IPS-15b (cell line): ENCODE measurements around the gene RBM10.

Experiments used
- H3K27me3 ChIP-seq: one replicate; pipeline ENCODE4 v1.6.1; 2013; ENCODE audit warnings: low read length; ENCODE audit not compliant: control insufficient read depth, insufficient read depth
- H3K36me3 ChIP-seq: one replicate; pipeline ENCODE4 v1.6.1; 2013; ENCODE audit warnings: low read length; ENCODE audit not compliant: control insufficient read depth, insufficient read depth
- H3K4me1 ChIP-seq: one replicate; pipeline ENCODE4 v1.6.1; 2013; ENCODE audit warnings: mild to moderate bottlenecking, low read length; ENCODE audit not compliant: control insufficient read depth, insufficient read depth
- H3K4me3 ChIP-seq: one replicate; pipeline ENCODE4 v1.5.1; 2013; ENCODE audit warnings: low read depth, low read length
- H3K9ac ChIP-seq: one replicate; pipeline ENCODE4 v1.6.1; 2013; ENCODE audit warnings: low read depth, mild to moderate bottlenecking, low read length
- H3K9me3 ChIP-seq: one replicate; pipeline ENCODE4 v1.6.1; 2013; ENCODE audit warnings: mild to moderate bottlenecking, low read length; ENCODE audit not compliant: control insufficient read depth, insufficient read depth

The RBM10 gene

GRCh38 chrX:47171996-47172395 is 27.0 kb downstream of the RBM10 start:
- Histone ChIP-seq H3K27me3 (no peaks in the 10 kb centered on the region), H3K9ac (no peak overlapping the region), H3K9me3 (no peaks in the 10 kb centered on the region), H3K4me1 (no peaks in the 10 kb centered on the region), H3K4me3 (no peak overlapping the region), H3K36me3 (peaks cover 60% of the 10 kb centered on the region)

- Histone ChIP-seq H3K4me3 (no peak overlapping the region), H3K27me3 (no peaks in the 10 kb centered on the region), H3K9me3 (no peaks in the 10 kb centered on the region), H3K4me1 (no peaks in the 10 kb centered on the region), H3K9ac (no peak overlapping the region), H3K36me3 (peaks cover 62% of the 10 kb centered on the region)
Observed at GRCh38 chrX:47172549-47172948, 27.5 kb downstream of the RBM10 start.

DNA sequence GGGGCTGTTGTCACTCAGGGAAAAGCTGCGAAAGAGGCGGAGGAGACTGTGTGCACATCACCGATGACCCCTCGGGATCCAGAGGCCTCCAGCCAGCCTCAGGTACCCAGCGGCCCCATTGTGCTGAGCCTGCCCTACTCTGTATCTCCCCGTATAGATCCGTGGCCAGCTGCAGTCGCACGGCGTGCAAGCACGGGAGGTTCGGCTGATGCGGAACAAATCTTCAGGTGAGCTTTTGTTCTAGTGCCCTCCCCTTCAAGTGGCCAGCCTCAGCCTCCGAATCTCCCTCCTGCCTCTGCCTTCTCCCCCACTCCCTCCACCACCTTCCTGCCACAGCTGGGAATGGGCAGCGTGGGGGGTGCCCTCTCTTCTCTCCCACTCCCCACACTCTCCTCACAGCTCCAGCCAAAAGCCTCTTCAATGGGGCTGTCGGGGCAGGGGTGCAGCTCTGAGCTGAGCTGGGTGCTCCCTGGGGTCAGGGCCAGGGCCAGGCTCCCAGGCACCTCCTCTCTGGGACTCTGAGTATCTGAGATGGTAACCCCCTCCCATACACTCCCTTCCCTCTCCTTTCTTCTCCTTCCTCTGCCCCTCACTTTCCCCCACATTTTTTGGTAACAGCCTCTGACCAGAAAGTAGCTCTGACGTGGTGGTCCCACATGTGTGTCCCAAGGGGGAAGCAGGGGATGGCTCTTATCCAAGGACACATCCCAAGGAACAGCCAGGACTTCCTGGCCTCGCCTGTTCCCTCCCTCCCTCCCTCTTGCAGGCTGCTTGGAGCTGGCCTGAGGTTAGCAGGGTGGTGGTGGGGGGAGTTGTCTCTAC is 28.2 kb downstream of the RBM10 start:
- Histone ChIP-seq H3K27me3 (no peaks in the 10 kb centered on the region), H3K4me3 (no peak overlapping the region), H3K9ac (no peak overlapping the region), H3K36me3 (peaks cover 66% of the 10 kb centered on the region), H3K9me3 (no peaks in the 10 kb centered on the region), H3K4me1 (no peaks in the 10 kb centered on the region)

DNA sequence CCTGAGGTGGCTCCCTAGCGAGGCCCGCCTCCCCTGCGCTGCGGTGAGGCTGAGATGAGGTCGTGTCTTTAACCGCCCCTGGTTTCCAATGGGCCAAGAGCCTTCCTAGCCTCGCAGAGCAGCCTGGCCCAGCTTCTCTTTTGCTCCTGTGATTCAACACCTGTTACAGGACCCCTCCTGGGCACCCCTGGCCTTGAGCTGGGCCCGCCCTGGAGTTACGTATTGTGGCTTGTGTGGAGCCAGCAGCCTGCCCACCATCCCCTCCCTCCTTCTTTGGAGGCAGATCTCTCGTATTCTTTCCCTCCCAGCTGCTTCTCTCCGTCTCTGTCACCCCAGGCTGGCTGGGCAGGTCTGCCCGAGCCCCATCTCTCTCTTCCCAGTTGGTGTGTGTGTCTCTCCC is 29.4 kb downstream of the RBM10 start:
- Histone ChIP-seq H3K36me3 (peaks cover 70% of the 10 kb centered on the region), H3K27me3 (no peaks in the 10 kb centered on the region)

GRCh38 chrX:47174846-47175587 is 30.0 kb downstream of the RBM10 start:
- Histone ChIP-seq H3K9ac (no peak overlapping the region), H3K4me1 (no peaks in the 10 kb centered on the region), H3K4me3 (no peak overlapping the region), H3K36me3 (peaks cover 72% of the 10 kb centered on the region), H3K27me3 (no peaks in the 10 kb centered on the region), H3K9me3 (no peaks in the 10 kb centered on the region)

More for the DNA sequence above, 29.4 kb downstream of the RBM10 start:
- Histone ChIP-seq H3K4me1 (no peaks in the 10 kb centered on the region), H3K9ac (no peak overlapping the region), H3K4me3 (no peak overlapping the region), H3K9me3 (no peaks in the 10 kb centered on the region)

- no peaks in the 10 kb centered on the region for H3K9me3 ChIP-seq
- peaks cover 68% of the 10 kb centered on the region for H3K36me3 ChIP-seq
- H3K9ac ChIP-seq: peak overlapping the region; percentile 24
- H3K4me1 ChIP-seq: no peaks in the 10 kb centered on the region
- no peak overlapping the region for H3K4me3 ChIP-seq
- no peaks in the 10 kb centered on the region for H3K27me3 ChIP-seq
Observed at GRCh38 chrX:47175588-47175980, 30.6 kb downstream of the RBM10 start.

- no peaks in the 10 kb centered on the region for H3K9me3 ChIP-seq
- H3K4me1 ChIP-seq: no peaks in the 10 kb centered on the region
- peak overlapping the region; percentile 24 for H3K9ac ChIP-seq
- peaks cover 63% of the 10 kb centered on the region for H3K36me3 ChIP-seq
- H3K27me3 ChIP-seq: no peaks in the 10 kb centered on the region
- no peak overlapping the region for H3K4me3 ChIP-seq
Observed at GRCh38 chrX:47176101-47176740, 31.2 kb downstream of the RBM10 start.

DNA sequence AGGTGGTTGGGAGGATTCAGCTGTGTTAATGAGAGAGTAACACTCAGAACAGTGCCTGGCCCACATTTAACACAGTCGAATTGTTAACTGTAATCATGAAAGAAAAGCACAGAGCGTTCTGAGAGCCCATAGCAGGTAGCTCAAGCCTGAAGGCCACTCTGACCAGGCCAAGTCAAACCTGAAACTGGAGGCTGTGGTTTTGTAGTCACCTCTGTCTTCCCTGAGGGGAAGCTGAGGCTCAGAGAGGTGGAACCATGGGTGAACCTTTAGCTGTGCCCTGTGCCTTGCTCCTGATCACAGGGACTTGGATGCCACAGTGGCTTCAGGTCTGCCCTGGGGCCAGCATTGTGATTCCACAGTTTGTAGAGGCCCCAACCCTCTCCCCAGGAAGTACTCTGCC is 32.1 kb downstream of the RBM10 start:
- H3K36me3 ChIP-seq: peaks cover 67% of the 10 kb centered on the region
- no peaks in the 10 kb centered on the region for H3K4me1 ChIP-seq
- no peaks in the 10 kb centered on the region for H3K27me3 ChIP-seq
- no peak overlapping the region for H3K4me3 ChIP-seq
- no peak overlapping the region for H3K9ac ChIP-seq
- no peaks in the 10 kb centered on the region for H3K9me3 ChIP-seq

DNA sequence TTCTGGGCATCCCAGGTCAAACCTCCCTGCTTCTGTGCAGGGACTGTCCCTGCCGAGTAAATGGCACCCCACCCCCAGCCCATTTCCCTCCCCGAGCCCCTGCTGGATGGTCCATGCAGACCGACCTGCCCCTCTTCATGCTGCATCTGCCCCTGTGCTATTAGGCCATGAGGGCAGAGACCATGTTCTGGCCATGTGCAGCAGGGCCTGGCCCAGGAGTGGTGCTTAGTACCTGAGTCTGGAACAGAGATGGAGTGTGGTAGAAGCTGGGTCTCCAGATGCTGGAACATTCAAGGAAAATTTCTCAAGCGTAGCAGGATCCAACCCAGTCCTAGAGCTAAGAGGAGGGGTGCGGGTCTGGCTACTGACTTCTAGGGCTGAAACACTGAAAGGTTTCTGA is 33.3 kb downstream of the RBM10 start:
- Histone ChIP-seq H3K4me1 (no peaks in the 10 kb centered on the region), H3K9ac (no peak overlapping the region), H3K36me3 (peaks cover 65% of the 10 kb centered on the region), H3K9me3 (no peaks in the 10 kb centered on the region), H3K27me3 (no peaks in the 10 kb centered on the region), H3K4me3 (no peak overlapping the region)

GRCh38 chrX:47179221-47179927 is 34.4 kb downstream of the RBM10 start:
- Histone ChIP-seq H3K9ac (no peak overlapping the region), H3K4me1 (no peaks in the 10 kb centered on the region), H3K27me3 (no peaks in the 10 kb centered on the region), H3K4me3 (no peak overlapping the region), H3K9me3 (no peaks in the 10 kb centered on the region), H3K36me3 (peaks cover 59% of the 10 kb centered on the region)

DNA sequence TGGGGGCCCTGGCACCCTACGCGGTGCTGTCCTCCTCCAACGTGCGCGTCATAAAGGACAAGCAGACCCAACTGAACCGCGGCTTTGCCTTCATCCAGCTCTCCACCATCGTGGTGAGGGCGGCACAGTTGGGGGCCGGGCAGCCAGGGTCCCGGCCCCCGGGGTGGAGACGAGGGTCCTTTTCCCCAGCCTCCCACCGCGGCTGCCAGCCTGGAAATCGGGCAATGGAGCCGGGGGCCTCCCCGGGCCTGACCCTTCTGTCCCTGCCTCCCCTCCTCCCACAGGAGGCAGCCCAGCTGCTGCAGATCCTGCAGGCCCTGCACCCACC is 34.9 kb downstream of the RBM10 start:
- H3K27me3 ChIP-seq: no peaks in the 10 kb centered on the region
- H3K36me3 ChIP-seq: peaks cover 56% of the 10 kb centered on the region
- no peaks in the 10 kb centered on the region for H3K9me3 ChIP-seq
- no peak overlapping the region for H3K4me3 ChIP-seq
- H3K9ac ChIP-seq: no peak overlapping the region
- no peaks in the 10 kb centered on the region for H3K4me1 ChIP-seq
